HG03571 (cell line): Measurements from ENCODE around the gene CHRNB1.
"Not testable (repeated sequence)": the region's sequence is repeated elsewhere in the genome, so short reads cannot be mapped to it uniquely, and the experiment has no call there.

Experiments used
- ATAC-seq: cut with Tn5 transposase; IDR thresholded peaks from one replicate; pipeline ENCODE4 v1.9.1; 2021; ENCODE audit not compliant: unreplicated experiment

Gene CHRNB1

GRCh38 chr17:7466639-7467341 is 21.9 kb downstream of the CHRNB1 start:
- no peak for ATAC-seq

DNA sequence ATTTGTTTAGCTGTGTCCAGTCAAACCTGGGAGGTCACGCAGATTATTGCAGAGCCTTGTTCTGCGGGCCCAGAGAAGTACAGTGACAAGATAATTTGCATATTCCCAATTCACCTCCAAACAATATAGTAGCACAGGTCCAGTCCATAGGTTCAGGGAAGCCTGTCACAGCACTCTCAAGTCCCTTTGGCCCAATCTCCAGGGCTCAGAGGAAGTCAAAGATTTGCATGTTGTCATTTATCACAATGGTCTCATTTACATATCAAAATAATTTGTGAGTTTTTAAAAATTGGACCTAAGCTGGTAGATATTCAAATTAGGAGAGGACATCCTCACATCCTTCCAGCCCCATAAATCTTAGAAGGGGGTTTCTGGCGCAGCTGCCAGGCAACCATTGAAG is 22.6 kb downstream of the CHRNB1 start:
- ATAC-seq: no peak

- ATAC-seq: no peak
These were observed 23.4 kb downstream of the CHRNB1 start for GRCh38 chr17:7468290-7468689.

GRCh38 chr17:7468804-7469389 is 24.0 kb downstream of the CHRNB1 start:
- no peak for ATAC-seq

DNA sequence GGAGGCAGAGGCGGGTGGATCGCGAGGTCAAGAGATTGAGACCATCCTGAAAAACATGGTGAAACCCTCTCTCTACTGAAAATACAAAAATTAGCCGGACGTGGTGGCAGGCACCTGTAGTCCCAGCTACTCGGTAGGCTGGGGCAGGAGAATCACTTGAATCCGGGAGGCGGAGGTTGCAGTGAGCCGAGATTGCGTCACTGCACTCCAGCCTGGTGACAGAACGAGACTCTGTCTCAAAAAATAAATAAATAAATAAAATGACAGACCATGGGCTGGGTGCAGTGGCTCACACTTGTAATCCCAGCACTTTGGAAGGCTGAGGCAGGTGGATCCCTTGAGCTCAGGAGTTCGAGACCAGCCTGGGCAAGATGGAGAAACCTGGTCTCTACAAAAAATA is 25.0 kb downstream of the CHRNB1 start:
- not testable (repeated sequence) for ATAC-seq

DNA sequence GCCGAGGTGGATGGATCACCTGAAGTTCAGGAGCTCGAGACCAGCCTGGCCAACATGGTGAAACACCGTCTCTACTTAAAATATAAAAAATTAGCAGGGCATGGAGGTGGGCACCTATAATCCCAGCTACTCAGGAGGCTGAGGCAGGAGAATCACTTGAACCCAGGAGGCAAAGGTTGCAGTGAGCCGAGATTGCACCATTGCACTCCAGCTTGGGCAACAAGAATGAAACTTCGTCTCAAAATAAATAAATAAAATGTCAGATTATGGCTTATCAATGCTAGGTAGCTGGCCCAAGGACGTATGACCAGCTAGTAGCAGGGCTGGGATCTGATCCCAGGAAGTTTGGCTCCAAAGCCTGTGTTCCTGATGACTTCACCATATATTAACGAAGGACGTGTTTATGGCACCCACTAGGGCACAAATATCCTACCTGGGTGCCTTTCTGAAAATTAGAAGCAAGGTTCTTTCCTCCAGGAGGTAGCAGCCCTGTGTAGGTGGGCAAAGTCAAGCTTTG is 25.7 kb downstream of the CHRNB1 start:
- not testable (repeated sequence) for ATAC-seq

GRCh38 chr17:7471729-7472128 is 26.9 kb downstream of the CHRNB1 start:
- no peak for ATAC-seq

GRCh38 chr17:7474767-7475166 is 29.9 kb downstream of the CHRNB1 start:
- not testable (repeated sequence) for ATAC-seq

DNA sequence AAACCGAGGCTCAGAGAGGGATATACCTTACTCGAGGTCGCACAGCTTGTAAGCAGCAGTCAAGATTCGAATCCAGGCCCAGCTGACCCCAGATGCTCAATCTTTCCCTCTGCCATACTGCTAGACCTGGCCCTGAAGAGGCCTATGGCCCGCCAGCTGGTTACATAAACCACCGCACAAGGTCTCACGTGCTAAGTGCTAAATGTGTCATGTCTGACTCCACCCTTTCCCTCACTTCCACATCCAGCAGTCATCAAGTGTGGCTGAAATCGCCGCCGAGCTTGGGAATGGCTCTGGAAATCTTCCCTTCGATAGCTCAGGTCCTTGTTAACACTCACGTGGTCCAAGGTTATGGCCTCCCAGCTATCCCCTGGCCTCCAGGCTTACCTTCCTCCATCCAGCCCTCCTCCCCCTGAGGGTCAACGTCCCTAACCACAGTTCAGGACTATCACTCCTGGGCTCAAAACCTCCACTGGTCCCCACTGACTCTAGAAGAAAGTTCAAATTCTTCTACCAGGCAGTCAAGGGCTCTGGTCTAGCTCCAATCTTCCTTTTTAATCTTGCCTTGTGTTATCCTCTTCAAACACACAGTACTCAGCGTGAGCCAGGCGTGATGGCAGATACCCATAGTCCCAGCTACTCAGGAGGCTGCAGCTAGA is 31.0 kb downstream of the CHRNB1 start:
- ATAC-seq: no peak

- ATAC-seq: no peak
These were observed 31.6 kb downstream of the CHRNB1 start for GRCh38 chr17:7476494-7476893.

DNA sequence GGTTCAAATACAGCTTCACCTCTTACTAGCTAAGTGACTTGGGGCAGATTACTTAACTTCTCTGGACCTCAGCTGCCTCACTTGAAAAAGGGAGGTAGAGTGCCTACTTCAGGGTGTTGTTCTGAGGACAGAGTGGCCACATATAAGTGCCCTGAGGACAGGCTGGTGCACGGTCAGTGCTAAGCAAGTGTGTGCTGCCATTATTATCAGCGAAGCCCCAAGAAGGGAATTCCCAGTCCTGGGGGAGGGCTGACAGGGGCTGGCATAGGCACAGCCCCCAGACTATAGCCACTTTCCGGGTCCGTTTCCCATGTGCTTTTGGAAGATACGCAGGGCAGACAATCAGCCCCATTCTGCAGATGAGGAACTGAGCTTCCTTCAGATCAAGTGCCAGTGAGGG is 32.1 kb downstream of the CHRNB1 start:
- no peak for ATAC-seq

GRCh38 chr17:7477392-7478275 is 32.8 kb downstream of the CHRNB1 start:
- no peak for ATAC-seq

DNA sequence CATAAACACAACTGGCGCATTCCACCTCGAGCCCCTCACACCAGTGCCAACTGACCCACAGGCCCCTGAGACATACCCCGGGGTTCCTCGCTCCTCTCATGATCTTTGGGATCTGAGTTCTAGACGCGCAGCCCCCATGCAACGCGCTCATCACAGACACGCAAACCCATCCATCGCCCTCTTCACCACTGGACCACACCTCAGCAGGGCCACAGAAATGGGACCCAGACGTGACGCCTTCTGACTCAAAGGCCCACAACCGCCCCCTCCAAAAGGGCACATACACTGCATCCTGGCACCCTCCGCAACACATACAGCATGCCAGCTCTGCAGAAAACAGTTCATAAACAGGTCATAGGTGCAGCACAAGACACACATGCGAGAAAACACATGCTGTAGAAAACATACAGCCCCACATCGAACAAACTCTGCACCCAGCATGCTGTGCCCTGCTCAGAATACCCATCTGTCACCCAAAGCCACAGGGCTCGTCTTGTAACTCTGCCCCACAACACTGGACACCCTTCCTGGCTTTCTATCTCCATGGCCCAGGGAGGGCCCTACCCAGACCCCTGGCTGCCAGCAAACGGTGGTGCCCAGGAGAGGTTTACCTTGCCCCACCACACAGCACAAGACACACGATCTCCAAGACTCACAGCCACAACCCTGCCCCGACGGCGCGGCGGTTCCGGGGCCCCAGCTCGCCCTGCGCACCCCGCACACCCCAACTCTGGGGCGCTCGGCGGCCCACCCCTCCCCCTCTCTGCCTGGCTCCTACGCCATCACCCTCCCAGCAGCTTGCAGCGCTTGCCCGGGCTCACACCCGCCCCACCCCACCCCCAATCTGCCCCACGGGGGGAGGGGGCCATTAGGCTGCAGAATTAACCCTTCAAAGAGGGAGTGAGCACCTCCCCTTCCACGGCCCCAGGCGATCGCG is 33.7 kb downstream of the CHRNB1 start:
- no peak for ATAC-seq

- ATAC-seq: no peak
These were observed 34.6 kb downstream of the CHRNB1 start, which contains the start of gene ZBTB4 for GRCh38 chr17:7479213-7480088. Gene ZBTB4, minus strand, starts transcription at chr17:7479631. Its CDS starts 12,830 bp downstream, at chr17:7466801.

- ATAC-seq: no peak
These were observed 35.2 kb downstream of the CHRNB1 start for GRCh38 chr17:7480089-7480384.

DNA sequence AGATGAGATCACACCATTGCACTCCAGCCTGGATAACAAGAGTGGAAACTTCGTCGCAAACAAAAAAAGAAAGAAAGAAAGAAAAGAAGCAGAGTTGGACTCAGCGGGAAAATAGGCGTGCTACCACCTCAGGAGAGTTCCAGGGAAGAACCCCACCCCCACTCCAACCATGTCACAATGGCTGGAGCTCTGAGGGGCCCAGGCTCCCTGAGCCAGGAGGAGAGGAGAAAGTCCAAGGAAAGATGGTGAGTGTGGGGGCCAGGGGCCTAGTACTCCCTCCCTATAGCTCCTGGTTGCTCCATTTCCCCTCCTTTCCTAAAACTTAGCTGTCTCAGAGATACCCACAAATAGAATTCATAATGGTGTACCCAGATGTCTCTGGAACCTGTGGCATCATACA is 36.4 kb downstream of the CHRNB1 start, which contains the start of gene SLC35G6:
Gene SLC35G6, plus strand, starts transcription at position 172 of the 400 bp plus-strand sequence. Its CDS starts 71 bp downstream, at position 243.
- not testable (repeated sequence) for ATAC-seq

DNA sequence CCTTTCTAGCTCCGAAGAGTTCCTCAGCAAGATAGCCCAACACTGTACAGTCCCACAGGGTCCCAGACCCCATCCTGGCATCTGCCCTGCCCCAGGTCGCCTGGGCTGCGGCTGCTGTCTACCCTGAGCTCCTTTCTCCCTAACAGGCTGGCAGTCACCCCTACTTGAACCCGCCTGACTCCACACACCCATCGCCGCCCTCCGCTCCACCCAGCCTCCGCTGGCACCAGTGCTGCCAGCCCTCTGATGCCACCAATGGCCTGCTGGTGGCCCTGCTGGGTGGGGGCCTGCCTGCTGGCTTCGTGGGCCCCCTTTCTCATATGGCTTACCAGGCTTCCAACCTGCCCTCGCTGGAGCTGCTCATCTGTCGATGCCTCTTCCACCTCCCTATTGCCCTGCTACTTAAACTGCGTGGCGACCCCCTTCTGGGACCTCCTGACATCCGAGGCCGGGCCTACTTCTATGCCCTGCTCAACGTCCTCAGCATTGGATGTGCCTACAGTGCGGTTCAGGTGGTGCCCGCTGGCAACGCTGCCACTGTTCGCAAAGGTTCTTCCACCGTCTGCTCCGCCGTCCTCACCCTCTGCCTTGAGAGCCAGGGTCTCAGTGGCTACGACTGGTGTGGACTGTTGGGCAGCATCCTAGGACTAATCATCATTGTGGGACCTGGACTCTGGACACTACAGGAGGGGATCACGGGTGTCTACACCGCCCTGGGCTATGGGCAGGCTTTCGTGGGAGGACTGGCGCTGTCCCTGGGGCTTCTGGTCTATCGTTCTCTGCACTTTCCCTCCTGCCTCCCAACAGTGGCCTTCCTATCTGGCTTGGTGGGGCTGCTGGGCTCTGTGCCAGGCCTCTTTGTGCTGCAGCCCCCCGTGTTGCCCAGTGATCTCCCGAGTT is 37.2 kb downstream of the CHRNB1 start:
- ATAC-seq: not testable (repeated sequence)

DNA sequence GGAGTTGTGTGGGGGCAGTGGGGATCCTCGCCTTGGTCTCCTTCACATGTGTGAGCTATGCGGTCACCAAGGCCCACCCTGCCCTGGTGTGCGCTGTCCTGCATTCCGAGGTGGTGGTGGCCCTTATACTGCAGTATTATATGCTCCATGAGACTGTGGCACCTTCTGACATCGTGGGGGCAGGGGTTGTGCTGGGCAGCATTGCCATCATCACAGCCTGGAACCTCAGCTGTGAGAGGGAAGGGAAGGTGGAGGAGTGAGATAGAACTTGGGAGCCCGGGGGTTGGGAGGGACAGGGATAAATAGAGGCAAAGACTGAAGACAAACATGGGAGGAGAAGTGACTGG is 37.9 kb downstream of the CHRNB1 start:
- not testable (repeated sequence) for ATAC-seq
